ENCODE measurements around the gene SNAPC1.
A peak's percentile ranks its signal among the peaks of the same experiment; 100 is the strongest.
"Not testable (repeated sequence)": the region's sequence is repeated elsewhere in the genome, so short reads cannot be mapped to it uniquely, and the experiment has no call there.

The SNAPC1 gene, protein sequence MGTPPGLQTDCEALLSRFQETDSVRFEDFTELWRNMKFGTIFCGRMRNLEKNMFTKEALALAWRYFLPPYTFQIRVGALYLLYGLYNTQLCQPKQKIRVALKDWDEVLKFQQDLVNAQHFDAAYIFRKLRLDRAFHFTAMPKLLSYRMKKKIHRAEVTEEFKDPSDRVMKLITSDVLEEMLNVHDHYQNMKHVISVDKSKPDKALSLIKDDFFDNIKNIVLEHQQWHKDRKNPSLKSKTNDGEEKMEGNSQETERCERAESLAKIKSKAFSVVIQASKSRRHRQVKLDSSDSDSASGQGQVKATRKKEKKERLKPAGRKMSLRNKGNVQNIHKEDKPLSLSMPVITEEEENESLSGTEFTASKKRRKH

DNA sequence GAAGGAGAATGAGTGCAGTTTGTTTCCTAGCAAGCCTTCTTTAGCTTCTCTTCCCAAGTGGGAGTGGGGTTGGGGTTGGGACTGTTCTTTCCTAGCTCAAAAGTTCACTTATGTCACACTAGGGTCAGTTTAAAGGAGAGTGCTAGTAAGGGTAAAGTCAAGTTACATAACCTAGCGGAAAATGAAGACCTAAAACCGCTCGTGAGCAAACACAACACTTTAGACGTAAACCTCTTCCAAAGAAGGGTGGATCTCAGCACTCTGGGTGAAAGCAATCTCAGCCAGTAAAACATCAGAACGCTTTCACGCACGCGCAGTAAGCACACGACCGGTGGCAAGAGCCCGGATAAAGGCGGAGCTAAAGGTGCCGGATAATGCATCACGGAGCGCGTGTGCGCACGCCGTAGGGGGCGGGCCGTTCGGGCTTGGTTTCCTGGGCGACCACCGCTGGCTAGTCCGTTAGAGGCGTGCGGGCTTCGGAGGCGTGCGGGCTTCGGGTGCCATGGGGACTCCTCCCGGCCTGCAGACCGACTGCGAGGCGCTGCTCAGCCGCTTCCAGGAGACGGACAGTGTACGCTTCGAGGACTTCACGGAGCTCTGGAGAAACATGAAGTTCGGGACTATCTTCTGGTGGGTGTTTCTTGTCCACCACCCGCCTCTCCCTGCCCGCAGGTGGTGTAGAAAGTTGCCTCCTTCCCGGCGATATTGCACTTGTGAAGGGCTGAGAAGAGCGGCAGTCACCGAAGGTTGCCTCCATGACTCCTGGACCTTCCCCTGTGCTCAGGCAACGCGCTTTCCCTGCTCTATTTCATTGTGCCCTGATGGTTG lies at the start of gene SNAPC1:
TSS of gene SNAPC1 (plus strand) at position 462 of the 828 bp plus-strand sequence. CDS start at position 503, 41 bp downstream.
- peak; percentile 90 for DNase-seq (ENCODE audit: low read depth)

DNA sequence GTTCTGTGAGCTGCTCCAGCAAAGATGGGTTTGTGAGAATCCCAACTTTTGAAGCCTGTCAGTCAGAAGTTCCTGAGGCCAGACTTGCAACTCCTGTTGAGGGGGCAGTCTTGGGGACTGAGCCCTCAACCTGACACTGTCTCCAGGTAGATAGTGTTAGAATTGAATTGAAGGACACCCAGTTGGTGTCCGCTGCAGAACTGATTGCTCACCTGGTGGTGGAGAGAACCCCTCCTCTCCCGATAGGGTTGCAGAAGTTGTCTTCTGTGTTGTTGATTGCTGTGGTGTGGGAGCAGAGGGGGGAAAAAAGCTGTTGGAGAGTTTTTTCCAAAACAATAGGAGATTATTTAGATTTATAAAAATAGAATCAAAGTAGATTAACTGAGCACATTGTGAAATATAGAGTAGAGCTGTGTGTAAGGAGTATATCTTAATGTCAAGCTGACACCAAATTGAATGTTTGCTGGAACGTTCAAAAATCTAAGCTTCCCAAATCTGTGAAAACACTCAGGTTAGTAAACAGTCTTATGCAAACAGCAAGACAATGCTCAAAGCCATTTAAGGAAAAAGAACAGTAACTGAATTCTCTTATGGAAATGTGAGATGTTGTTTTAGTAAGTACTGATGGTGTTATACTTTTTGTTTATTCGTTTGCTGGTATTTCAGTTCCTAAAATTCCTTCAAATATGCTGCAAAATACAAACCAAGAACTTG lies 48.3 kb upstream of the SNAPC1 start:
- DNase-seq (ENCODE audit: low read depth), result no peak

DNA sequence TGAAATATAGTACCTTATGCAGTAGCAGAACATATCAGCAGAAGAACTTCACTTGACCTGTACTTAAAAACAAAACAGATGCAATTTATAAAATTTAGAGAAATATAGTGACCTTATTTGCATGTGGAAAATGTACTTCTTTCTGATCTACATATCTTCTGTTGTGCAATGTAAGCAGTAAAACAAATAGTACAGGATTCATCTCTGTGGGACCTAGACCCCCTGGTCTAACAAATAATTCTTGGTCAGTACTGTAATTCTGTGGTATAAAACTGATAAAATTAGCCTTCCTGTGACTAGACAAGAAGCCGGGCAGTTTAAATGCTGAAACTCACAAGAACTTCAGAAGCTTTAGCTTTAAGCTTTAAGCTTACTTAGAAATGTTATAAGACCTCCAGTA lies 45.3 kb upstream of the SNAPC1 start:
- no peak for DNase-seq (ENCODE audit: low read depth)

DNA sequence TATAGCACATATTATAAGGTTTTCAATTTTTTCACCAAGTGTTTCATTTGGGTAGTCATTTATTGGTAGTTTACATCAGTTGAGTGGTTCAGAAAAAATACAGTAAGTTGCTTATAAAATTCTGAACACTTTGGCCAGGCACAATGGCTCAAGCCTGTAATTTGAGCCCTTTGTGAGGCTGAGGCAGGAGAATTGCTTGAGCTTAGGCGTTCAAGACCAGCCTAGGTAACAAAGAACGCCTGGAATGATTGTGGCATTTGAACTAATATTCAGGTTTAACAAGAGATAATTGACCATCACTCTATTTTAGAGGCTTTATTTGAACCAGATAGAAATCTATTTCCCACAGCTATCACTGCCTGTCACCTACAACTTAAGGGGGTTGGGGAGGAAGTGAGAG lies 44.2 kb upstream of the SNAPC1 start:
- DNase-seq (ENCODE audit: low read depth), result no peak

DNA sequence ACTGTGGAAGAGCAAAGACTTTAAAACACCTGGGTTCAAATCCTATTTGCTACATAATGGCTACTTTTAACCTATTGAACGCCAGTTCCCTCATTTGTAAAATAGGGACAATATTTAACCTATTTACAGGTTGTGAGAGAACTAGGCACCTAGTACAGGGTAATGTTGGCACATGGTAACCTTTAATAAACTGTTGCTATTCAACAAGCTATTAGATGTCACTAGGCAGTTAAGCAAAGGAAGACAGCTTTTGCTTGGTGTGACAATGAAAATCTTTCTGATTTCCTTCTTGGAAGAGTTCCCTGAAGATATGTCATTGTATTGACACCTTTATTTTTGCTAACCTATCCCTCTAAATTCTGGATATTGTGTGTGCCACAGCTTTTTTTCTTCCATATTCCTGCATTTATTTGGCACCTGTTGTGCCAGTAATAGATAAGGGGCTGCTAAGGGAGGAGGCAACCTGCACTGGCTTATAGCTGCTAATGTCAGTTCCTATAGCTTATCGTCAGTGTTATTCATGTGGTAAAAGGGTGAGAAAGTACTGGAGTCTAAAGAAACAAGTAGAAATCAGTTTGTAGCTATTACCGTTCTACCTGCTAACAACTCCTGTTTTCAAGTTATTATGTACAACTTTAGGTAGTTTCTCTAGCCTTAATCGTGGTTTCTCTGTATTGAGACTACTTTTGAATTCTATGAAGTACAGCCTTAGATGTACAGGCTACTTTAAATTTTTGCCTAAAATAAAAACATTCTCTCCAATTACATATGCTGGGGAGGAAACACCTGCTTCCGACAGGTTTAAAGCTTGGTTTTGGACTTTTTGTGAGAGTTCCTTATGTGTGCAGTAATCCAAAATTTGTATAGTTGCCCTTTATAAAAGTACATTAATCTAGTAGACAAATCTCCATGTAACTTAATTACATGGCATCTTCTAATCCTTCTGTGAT lies 42.6 kb upstream of the SNAPC1 start:
- no peak for DNase-seq (ENCODE audit: low read depth)

DNA sequence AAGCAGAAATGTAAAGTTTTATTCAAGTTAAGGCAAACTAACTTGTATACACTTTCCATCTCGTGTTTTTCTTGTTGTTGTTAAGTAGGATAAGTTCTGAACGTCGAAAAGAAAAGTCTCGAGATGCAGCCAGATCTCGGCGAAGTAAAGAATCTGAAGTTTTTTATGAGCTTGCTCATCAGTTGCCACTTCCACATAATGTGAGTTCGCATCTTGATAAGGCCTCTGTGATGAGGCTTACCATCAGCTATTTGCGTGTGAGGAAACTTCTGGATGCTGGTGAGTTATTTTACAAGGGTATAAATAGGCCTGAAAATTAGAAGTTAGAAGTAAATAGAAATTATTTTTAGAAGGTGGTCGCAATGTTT lies 41.9 kb upstream of the SNAPC1 start:
- no peak for DNase-seq (ENCODE audit: low read depth)

DNA sequence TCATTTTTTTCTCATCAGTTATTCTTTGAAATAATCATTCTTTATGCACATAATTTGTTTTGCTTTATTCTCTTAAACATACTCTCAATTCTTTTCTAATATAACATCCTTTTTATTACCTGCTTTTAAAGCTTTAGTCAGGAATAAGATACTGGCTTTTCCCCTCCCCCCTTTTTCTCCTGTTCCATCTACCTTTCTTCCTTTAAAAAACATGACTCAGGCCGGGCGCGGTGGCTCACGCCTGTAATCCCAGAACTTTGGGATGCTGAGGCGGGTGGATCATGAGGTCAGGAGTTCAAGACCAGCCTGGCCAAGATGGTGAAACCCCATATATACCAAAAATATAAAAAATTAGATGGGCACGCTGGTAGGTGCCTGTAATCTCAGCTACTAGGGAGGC lies 41.5 kb upstream of the SNAPC1 start:
- no peak for DNase-seq (ENCODE audit: low read depth)

DNA sequence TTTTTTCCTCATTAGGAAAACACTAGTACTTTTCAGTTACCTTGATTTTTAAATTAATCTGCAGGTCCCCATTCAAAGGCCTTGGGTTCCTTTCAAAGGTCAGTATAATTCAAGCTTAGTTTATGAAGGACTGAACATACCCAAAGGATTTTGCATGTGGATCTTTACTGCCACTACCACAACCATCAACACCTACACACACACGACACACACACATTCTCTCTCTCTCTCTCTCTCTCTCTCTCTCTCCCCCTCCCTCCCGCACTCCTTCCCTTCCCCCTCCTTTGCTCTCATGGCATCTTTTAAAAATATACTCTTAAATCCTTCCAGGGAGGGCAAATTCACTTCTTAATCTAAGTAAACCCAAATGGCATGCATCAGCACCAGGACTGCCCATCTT lies 38.1 kb upstream of the SNAPC1 start:
- no peak for DNase-seq (ENCODE audit: low read depth)

DNA sequence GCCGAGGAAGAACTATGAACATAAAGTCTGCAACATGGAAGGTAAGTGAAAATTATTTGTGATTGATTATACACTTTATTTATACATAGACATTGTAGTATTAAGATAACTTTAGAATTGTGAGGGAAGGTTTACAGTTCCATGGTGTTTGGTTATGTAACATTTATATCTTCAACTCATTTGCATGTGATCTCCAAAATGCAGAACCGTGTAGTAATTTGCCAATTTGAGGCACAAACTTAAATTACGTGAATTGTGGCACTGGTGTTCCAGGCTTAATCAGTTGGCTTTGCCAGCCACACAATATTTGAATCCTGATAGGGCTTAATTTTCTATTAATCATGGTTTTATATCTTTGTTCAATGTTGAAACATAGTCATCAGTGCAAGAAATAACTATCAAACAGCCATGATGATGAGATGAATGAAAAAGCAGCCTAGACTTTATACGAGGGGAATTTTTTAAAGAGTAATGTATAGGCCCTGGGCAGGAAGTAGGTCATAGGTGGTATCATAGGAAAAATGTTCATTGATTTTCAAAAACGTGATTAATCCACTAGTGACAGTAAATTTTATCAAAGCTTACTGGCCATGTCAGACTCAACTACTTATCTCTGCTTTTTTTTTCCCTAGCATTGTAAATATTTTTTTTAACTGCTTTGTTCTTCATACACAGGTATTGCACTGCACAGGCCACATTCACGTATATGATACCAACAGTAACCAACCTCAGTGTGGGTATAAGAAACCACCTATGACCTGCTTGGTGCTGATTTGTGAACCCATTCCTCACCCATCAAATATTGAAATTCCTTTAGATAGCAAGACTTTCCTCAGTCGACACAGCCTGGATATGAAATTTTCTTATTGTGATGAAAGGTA lies 35.2 kb upstream of the SNAPC1 start:
- no peak for DNase-seq (ENCODE audit: low read depth)

DNA sequence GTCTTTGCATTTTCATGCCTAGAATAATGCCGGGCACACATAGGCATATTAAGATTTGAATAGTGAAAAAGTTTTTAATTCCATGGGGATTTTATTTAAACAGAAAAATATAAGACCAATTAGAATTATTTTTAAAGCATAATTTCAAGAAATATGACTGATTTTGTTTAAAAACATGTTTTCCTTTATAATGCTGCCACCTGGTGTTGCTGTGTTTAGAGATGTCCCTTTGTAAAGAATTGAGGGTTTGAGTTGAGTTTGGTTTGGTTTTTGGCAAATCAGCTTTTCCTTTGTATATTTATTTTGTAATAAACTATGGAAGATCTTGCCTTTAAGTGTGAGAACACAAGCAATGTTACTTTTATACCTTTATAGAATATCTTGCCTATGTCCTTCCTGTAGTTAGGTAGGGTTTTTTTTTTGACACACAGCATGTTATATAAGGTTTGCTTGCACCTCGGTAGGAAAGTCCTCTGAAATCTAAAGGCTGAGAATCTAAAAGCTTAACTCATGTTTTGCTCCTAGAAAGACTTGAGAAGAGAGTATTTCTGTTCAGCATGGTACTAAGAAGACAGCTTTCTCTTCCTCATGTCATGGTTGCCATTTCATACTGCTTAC lies 31.4 kb upstream of the SNAPC1 start:
- DNase-seq (ENCODE audit: low read depth), result no peak

DNA sequence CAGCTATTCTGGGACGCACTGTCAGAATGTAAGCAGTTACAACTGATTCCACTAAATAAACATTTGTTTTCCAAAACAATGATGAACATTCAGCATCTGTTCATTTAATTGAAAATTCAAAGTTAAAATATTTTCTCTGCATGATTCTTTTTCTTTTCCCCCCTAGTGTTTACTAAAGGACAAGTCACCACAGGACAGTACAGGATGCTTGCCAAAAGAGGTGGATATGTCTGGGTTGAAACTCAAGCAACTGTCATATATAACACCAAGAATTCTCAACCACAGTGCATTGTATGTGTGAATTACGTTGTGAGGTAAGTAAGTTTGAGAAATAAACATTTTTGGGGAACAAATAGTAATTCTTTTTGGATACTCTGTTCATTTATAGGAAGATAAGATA lies 28.2 kb upstream of the SNAPC1 start:
- no peak for DNase-seq (ENCODE audit: low read depth)

DNA sequence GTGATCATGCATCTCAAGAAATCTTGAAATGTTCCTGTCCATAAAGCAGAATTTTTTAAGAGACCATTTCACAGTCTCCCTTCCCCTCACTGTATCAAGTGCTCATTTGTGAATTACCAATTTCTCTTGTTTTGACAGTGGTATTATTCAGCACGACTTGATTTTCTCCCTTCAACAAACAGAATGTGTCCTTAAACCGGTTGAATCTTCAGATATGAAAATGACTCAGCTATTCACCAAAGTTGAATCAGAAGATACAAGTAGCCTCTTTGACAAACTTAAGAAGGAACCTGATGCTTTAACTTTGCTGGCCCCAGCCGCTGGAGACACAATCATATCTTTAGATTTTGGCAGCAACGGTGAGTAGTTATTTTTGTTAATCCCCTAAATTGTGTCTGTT lies 25.5 kb upstream of the SNAPC1 start:
- DNase-seq (ENCODE audit: low read depth), result no peak

DNA sequence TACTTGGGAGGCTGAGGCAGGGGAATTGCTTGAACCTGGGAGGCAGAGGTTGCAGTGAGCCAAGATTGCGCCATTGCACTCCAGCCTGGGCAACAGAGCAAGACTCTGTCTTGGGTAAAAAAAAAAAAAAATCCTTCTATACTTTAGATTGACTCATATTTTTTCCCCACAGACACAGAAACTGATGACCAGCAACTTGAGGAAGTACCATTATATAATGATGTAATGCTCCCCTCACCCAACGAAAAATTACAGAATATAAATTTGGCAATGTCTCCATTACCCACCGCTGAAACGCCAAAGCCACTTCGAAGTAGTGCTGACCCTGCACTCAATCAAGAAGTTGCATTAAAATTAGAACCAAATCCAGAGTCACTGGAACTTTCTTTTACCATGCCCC lies 24.3 kb upstream of the SNAPC1 start:
- DNase-seq (ENCODE audit: low read depth), result no peak

DNA sequence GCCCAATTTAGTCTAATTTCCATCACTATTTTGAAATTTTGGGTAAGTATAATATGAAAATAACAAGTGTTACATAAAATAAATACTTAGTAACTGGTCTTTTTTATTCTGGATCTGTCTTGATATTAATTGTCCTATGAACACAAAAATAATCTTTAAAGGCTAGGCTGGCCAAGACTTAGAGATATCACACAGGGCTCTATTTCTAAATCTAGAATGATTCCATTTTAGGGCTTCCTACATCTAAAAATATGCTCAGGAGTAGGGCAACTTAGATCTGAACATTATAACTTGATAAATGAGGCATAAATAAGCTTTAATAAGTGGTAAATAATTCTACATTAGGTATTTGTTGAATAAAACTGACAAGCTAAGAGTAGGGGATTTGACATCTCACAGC lies 23.1 kb upstream of the SNAPC1 start:
- DNase-seq (ENCODE audit: low read depth), result no peak

DNA sequence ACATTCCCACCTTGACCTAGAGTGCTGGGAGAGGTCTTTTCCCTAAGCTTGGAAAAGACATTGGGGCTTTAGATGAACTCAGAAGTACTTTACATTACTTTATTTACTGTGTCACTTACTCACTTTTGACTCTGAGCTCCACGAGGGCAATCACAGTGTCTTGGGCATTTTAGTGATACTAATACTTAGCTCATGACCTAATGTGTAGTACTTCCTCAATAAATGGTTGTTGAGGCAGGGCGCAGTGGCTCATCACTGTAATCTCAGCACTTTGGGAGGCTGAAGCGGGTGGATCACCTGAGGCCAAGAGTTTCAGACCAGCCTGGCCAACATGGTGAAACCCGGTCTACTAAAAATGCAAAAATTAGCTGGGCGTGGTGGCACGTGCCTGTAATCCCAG lies 19.8 kb upstream of the SNAPC1 start:
- no peak for DNase-seq (ENCODE audit: low read depth)

DNA sequence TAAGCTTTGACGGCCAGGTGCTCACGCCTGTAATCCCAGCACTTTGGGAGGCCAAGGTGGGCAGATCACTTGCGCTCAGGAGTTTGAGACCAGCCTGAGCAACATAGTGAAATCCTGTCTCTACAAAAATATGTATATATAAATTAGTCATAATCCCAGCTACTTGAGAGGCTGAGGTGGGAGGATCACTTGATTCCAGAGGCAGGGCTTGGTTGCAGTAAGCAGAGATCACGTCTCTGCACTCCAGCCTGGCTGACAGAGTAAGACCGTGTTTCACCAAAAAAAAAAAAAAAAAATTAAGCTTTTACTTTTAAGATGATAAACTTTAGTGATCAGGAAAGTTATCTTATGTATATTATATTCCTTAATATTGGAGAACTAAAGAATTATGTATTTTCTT lies 18.0 kb upstream of the SNAPC1 start:
- no peak for DNase-seq (ENCODE audit: low read depth)

DNA sequence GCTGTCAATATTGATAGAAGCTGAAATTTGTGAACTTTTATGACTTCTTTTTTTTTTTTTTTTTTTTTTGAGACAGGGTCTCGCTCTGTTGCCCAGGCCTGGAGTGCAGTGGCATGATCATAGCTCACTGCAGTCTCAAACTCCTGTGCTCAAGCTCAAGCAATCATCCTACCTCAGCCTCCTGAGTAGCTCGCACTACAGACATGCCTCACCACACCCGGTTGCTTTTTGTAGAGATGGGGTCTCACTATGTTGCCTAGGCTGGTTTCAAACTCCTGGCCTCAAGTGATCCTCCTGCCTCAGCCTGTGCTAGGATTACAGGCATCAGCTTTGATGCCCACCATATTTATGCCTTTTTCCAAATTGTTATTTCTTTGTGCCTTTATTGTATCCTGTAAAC lies 15.9 kb upstream of the SNAPC1 start:
- DNase-seq (ENCODE audit: low read depth), result not testable (repeated sequence)

DNA sequence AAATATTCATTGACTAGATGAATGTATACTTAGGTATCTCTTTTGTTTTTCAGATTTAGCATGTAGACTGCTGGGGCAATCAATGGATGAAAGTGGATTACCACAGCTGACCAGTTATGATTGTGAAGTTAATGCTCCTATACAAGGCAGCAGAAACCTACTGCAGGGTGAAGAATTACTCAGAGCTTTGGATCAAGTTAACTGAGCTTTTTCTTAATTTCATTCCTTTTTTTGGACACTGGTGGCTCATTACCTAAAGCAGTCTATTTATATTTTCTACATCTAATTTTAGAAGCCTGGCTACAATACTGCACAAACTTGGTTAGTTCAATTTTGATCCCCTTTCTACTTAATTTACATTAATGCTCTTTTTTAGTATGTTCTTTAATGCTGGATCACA lies 15.3 kb upstream of the SNAPC1 start:
- DNase-seq (ENCODE audit: low read depth), result no peak

DNA sequence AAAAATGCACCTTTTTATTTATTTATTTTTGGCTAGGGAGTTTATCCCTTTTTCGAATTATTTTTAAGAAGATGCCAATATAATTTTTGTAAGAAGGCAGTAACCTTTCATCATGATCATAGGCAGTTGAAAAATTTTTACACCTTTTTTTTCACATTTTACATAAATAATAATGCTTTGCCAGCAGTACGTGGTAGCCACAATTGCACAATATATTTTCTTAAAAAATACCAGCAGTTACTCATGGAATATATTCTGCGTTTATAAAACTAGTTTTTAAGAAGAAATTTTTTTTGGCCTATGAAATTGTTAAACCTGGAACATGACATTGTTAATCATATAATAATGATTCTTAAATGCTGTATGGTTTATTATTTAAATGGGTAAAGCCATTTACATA lies 14.9 kb upstream of the SNAPC1 start:
- DNase-seq (ENCODE audit: low read depth), result no peak

DNA sequence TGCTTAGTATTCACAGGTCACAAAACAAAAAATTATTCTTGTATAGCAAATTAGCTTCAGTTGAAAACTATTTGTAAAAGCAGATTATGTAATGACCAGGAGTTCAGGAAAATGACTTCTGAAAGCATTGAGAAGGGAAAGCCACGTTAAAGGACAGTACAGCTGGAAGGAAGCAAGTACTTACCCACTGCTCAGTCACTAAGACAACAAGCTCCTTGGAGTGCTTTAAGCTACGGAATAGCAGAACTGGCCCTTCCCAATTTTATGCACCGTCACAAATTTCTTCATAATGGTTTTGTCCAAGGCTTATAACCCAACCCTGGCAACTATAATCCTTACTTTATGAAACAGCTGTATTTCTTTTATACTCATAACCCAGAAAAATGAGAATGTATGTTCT lies 13.0 kb upstream of the SNAPC1 start:
- DNase-seq (ENCODE audit: low read depth), result no peak
